ENCODE measurements around the gene FBN1.

- TF ChIP-seq CTCF (tag by site-specific recombination; IDR thresholded peaks at IDR 0.05) (no peak), YY1 (tag by site-specific recombination; IDR thresholded peaks at IDR 0.05) (no peak)
Measured at GRCh38 chr15:48507416-48508065, 138.0 kb downstream of the FBN1 start.

Measured in HEK293 (cell line).